HG02678 (cell line): Measurements from ENCODE around the gene GTF2I.
A peak's percentile ranks its signal among the peaks of the same experiment; 100 is the strongest.
"Not testable (repeated sequence)": the region's sequence is repeated elsewhere in the genome, so short reads cannot be mapped to it uniquely, and the experiment has no call there.

ENCODE experiments used
- ATAC-seq: cut with Tn5 transposase; IDR thresholded peaks from one replicate; pipeline ENCODE4 v1.9.1; 2021; ENCODE audit warnings: mild to moderate bottlenecking, moderate library complexity; ENCODE audit not compliant: unreplicated experiment

Gene GTF2I

GRCh38 chr7:74709880-74710671 lies 52.6 kb downstream of the GTF2I start:
- no peak for ATAC-seq

DNA sequence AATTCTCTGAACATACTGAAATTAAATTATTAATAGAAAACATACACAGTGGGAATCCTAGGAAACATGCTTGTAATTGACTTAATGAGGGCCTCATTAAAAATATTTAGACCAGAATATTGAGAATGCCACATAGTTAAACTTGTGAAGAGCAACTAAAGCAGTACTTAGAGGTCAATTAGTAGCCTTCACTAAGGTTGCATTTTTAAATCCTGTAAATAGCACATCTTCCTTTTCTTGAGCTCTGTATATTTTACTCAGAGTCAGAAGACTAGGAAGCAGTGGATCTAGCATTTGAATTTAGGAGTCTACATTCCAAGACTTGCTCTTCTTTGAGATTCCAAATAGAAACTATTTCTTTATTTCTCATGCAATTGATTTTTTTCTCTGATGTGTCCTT lies 56.0 kb downstream of the GTF2I start:
- no peak for ATAC-seq

- no peak for ATAC-seq
These were observed 60.4 kb downstream of the GTF2I start for GRCh38 chr7:74717889-74718288.

DNA sequence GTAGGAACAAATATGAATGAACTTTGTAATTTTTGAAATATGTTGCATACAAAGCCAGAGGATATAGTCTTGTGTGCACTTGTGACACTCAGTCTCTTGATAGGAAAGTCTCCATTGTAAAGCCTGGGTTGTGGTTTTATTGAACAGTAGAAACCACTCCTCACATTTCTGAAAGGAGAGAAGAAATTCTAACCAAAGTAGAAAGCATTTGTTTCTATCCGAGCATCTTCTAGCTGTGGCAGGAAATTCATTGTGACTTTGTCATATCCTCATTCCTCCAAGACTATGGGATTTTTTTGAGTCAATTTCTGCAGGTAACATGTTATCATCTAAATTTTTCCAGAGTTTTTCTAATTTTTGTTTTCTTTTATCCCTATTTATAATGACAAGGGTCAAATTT lies 60.8 kb downstream of the GTF2I start:
- no peak for ATAC-seq

DNA sequence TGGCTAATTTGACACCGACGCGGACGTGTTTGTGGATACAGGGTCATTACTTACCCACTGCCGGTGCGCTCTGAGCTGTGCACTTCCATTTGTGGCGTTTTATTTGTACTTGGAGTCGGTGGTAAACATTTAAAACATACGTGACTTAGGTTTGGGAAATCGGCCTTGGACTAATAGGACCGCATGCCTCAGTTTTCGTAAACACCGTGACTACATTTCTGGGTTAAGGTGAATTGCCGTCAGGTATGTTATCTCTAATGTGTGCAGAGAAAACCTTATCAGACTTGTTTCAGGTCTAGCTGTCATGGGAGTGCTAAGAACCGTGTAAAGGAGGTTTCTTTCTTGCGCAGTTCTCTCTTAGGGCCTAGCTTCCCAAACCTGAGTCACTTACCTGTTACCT lies 64.6 kb downstream of the GTF2I start:
- ATAC-seq = no peak

DNA sequence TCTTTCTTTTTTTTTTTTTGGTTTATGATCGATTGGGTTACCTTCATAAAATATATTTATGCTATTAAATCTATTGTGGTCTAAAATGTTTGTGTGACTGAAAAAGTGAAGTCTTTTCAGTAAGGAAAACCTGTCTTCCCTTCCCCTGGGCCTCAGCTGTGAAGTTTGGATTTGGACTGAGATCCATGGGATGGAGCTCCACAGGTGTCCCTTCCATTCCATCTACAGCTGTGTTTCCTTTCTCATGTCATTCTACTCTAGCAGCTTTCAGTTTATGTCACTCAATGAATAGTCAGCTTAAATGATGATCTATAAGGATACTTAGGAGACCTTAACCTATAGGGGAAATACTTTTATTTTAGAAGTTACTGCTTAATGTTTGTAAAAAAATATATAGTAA lies 68.3 kb downstream of the GTF2I start:
- no peak for ATAC-seq

DNA sequence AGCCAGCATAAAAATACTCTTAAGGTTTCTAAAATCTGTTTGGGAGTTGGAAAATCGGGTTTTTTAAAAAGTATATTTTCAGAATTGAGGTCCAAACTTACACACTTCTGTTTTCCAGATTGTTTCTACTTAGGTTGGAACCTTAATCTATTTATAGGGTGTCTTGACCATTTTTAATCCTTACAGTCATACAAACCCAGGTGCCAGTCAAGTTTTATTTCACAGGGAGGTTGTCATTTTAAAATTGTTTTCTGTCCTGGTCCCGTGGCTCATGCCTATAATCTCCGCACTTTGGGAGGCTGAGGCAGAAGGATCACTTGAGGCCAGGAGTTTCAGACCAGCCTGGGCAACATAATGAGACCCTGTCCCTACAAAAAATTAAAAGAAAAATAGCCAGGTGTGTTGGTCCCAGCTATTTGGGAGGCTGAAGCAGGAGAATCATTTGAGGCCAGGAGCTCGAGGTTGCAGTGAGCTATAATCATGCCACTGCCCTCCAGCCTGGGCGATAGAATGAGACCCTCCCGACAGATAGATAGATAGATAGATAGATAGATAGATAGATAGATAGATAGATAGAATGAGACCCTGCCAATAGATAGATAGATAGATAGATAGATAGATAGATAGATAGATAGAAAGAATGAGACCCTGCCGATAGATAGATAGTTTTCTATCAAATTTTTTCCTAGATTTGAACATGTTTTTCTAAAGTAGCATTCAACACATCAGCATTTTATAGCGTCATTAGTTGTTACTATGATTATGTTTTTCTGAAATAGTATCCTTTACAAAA lies 69.0 kb downstream of the GTF2I start:
- ATAC-seq = no peak

GRCh38 chr7:74728686-74729085 lies 71.2 kb downstream of the GTF2I start:
- not testable (repeated sequence) for ATAC-seq

GRCh38 chr7:74730186-74730585 lies 72.7 kb downstream of the GTF2I start:
- ATAC-seq = not testable (repeated sequence)

- not testable (repeated sequence) for ATAC-seq
These were observed 82.6 kb downstream of the GTF2I start for GRCh38 chr7:74739974-74740703.

DNA sequence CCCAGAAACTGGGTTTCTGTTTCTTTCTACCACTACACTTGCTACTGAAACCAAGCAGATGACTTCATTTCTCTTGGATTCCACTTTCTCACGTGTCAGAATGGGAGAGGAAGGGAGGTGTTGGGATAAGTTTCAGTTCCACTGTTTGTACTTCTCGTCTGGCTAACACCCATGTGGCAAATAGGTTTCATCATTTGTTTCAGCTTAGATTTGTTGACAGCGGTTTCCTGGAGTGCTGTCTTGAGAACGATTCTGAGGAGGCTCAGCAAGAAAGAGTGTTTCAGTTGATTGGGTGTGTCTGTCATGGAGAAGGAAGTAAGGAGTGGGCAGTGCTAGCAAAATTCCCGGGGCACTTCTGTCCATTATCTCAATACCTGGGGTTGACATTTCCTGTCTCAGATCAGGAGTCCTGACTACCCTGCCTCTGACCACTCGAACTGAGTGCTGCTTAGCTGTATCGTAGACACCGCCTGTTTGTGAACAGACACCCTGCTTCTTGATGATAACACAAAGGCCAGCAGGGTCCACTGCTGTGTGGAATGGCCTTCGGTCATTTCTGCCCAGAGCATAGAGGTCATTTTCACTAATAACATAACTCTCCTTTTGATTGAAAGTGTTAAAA lies 86.5 kb downstream of the GTF2I start:
- ATAC-seq = not testable (repeated sequence)

- ATAC-seq = not testable (repeated sequence)
These were observed 96.5 kb downstream of the GTF2I start for GRCh38 chr7:74753921-74754482.

DNA sequence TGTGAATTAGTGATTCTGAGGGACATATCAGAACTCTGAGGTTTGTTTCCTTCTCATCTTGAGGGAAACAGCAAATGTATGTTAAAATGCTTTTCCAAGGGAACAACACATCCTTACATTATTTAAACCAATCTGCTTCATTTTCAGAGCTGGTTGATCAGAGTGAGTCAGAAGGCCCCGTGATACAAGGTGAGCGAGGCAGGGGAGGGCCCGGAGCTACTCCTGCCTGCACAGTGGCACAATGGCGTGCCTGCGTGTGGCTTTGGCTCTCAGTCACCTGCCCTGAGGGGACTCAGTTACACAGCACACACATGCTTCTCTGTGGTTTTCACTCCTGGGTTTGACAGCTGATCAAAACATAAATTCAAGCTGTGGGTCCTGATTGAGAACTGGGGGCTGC lies 99.2 kb downstream of the GTF2I start:
- ATAC-seq = not testable (repeated sequence)

- ATAC-seq = not testable (repeated sequence)
These were observed 100.8 kb downstream of the GTF2I start for GRCh38 chr7:74758268-74758667.

DNA sequence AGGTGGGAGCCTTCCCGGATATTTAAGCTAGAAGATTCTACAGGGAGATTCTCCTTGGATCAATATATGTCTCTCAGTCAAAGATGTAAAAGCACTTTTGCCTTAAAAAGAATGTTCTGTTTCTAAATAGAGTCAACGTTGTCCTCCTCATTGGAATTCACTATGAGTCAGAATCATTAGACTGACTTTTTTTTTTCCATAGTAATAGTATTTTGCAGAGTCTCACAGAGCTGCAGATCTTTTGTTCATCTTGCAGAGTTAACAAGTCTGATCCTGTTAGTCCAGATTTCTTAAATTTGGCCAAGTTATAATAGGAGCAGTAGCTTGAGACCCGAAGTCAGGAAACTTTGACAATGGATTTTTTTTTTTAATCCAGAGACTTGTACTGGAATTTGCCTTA lies 101.5 kb downstream of the GTF2I start:
- not testable (repeated sequence) for ATAC-seq

- ATAC-seq = not testable (repeated sequence)
These were observed 107.8 kb downstream of the GTF2I start for GRCh38 chr7:74765205-74765918.

- peak; percentile 41 for ATAC-seq
These were observed 109.0 kb downstream of the GTF2I start for GRCh38 chr7:74766509-74766908.

GRCh38 chr7:74766991-74767390 lies 109.5 kb downstream of the GTF2I start:
- not testable (repeated sequence) for ATAC-seq

DNA sequence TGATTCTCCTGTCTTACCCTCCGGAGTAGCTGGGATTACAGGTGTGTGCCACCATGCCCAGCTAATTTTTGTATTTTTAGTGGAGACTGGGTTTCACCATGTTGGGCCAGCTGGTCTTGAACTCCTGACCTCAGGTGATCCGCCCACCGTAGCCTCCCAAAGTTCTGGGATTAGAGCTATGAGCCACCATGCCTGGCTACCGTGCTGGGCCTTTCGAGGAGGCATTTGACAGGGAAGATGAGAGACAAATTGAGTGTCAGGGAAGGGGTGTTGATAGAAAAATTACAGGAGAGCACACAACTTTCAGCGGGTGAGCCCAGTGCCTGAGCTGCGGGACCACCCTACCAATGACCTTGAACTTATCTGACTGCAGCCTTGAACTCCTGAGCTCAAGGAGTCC lies 112.5 kb downstream of the GTF2I start:
- not testable (repeated sequence) for ATAC-seq

- not testable (repeated sequence) for ATAC-seq
These were observed 114.6 kb downstream of the GTF2I start for GRCh38 chr7:74772093-74772492.
